ENCODE results near the gene MRPL53. TPM values are rescaled to one million over a fixed set of nuclear protein-coding genes. Genes with fewer than 3 reads are reported as not detected.

The MRPL53 gene
- total and polyA plus RNA-seq, 2 of the 13 experiments (the other 11 are each of a cell fraction or from before 2014, with no cell fraction given): 34.3 to 51.9 TPM

- no peak for TF ChIP-seq HNF4G (IDR thresholded peaks at IDR 0.05; ENCODE audit: borderline replicate concordance, low read depth, low read length)
- no peak for TF ChIP-seq HNF4G (CRISPR knock-in tag; IDR thresholded peaks at IDR 0.05; ENCODE audit: borderline replicate concordance, low read depth)
- TF ChIP-seq POLR2AphosphoS5 (IDR thresholded peaks at IDR 0.05; ENCODE audit: low read depth, low read length): no peak
- TF ChIP-seq RFXANK (CRISPR knock-in tag; IDR thresholded peaks at IDR 0.05): peak; percentile 88; the same call in 1 of the 2 replicates
- no peak for TF ChIP-seq NRL (CRISPR knock-in tag; IDR thresholded peaks at IDR 0.05; ENCODE audit: borderline replicate concordance)
- TF ChIP-seq AGO2 (optimal IDR thresholded peaks at IDR 0.05; ENCODE audit: low read depth, low read length): peak; percentile 78
- TF ChIP-seq NFKB2 (CRISPR knock-in tag; IDR thresholded peaks at IDR 0.05; ENCODE audit: borderline replicate concordance): no peak
Observed at GRCh38 chr2:74458132-74458937, 14.1 kb downstream of the MRPL53 start, which contains the start of gene WBP1 (continued).

- Histone ChIP-seq H3K4me2 (ENCODE audit: low read depth, low read length) (peak overlapping the region; percentile 95), H3K27ac (ENCODE audit: extremely low read length, insufficient read depth, low read length) (peak overlapping the region; percentile 89), H3K79me2 (ENCODE audit: insufficient read depth, low read length) (peaks cover 22% of the 10 kb centered on the region), H3K9me3 (ENCODE audit: low read length) (no peaks in the 10 kb centered on the region), H3K4me3 (replicated peaks in 1 of 3; ENCODE audit: insufficient read depth in 1 of 3, low read depth in 2 of 3, low read length in 3 of 3) (peak overlapping the region; percentile 75 to 92 (median 76)), H2AFZ (ENCODE audit: low read length) (no peak overlapping the region), H3K4me1 (ENCODE audit: insufficient read depth, low read length) (peaks cover 44% of the 10 kb centered on the region), H3K27me3 (ENCODE audit: control insufficient read depth in 1 of 2, insufficient read depth in 2 of 2, low read length in 2 of 2) (no peaks in the 10 kb centered on the region; a peak in 1 of 5 replicates), H3K9ac (ENCODE audit: insufficient read depth, low read depth, low read length) (peak overlapping the region; percentile 85), H4K20me1 (ENCODE audit: insufficient read depth, low read length) (peaks cover 4% of the 10 kb centered on the region; the same call in 1 of the 2 replicates), H3K36me3 (replicated peaks in 1 of 2; ENCODE audit: control insufficient read depth in 1 of 2, insufficient read depth in 2 of 2, low read length in 2 of 2) (peaks cover 1 to 17% of the 10 kb centered on the region in 2 experiments)
- 1% methylated on average over 14 of the region's 46 CpGs for WGBS (ENCODE audit: low lambda C conversion rate)
- intact Hi-C loops (cut with micrococcal nuclease; ENCODE audit: unreplicated experiment) (loop anchor here (1.0 to 2.0 kb wide), 3 partner anchors 15 to 71 kb away; partner anchors contain the start of genes AUP1, HTRA2 and MRPL53), in situ Hi-C loops (cut with HindIII; ENCODE audit: extremely low pct_ligation_motif_present, low pct_unique_long_range_greater_than_20kb) (no loop called here)
- ATAC-seq: peak; percentile 65
- DNase-seq (ENCODE audit: low spot score): peak; percentile 68
- no peak for FAIRE-seq
- ChIA-PET POLR2A (interaction anchor here (0.6 to 12.4 kb wide), 22 partner anchors 10 to 1244 kb away, joined by 3 to 342 read pairs (median 10); partner anchors contain the start of genes AUP1, C2orf81, CCDC142 and DQX1), CTCF (ENCODE audit: low intra/inter-chr PET ratio, low total read pairs) (no interaction called here)
- BruUV-seq (replicated peaks): no TSS peak
- TF ChIP-seq MXD3 (CRISPR knock-in tag; IDR thresholded peaks at IDR 0.05) (peak; percentile 64; the same call in 1 of the 2 replicates), GLI4 (CRISPR knock-in tag; IDR thresholded peaks at IDR 0.05; ENCODE audit: borderline replicate concordance) (peak; percentile 28; the same call in 1 of the 2 replicates), ZNF503 (CRISPR knock-in tag; IDR thresholded peaks at IDR 0.05) (peak; percentile 56; the same call in 1 of the 2 replicates), ZNF20 (CRISPR knock-in tag; IDR thresholded peaks at IDR 0.05) (no peak), ATF7-NPFF (CRISPR knock-in tag; IDR thresholded peaks at IDR 0.05; ENCODE audit: low read depth) (no peak; the same call in none of the 2 replicates), ZNF275 (CRISPR knock-in tag; IDR thresholded peaks at IDR 0.05; ENCODE audit: borderline replicate concordance) (peak; percentile 88; the same call in 1 of the 2 replicates), ZNF383 (CRISPR knock-in tag; IDR thresholded peaks at IDR 0.05; ENCODE audit: borderline replicate concordance) (no peak), IRX3 (CRISPR knock-in tag; IDR thresholded peaks at IDR 0.05; ENCODE audit: borderline replicate concordance, low read depth) (peak; percentile 91; the same call in 1 of the 2 replicates), ZNF7 (CRISPR knock-in tag; IDR thresholded peaks at IDR 0.05) (no peak), KDM2A (CRISPR knock-in tag; IDR thresholded peaks at IDR 0.05; ENCODE audit: borderline replicate concordance, low read depth) (peak; percentile 74; the same call in 1 of the 2 replicates), HOXA5 (CRISPR knock-in tag; IDR thresholded peaks at IDR 0.05) (no peak)
Observed at GRCh38 chr2:74457549-74458131, 14.8 kb downstream of the MRPL53 start.

Data from HepG2 (cell line).